HepG2 (cell line): ENCODE measurements around the gene RAB29. TPM values are rescaled to one million over a fixed set of nuclear protein-coding genes. Genes with fewer than 3 reads are reported as not detected.

ENCODE experiments used
- ARNT ChIP-seq: fragments of 450-650 bp; IDR thresholded peaks from 2 replicates; pipeline ENCODE4 v1.6.1; 2017
- CEBPG ChIP-seq: IDR thresholded peaks from 2 replicates; pipeline ENCODE4 v1.6.1; 2016
- HNF4G ChIP-seq, 2 experiments: sonication (generic) in 1 of 2; formaldehyde crosslinking in 1 of 2; IDR thresholded peaks; 2 replicates each; pipeline versions ENCODE4 v1.4.0 to v1.6.1; 2011 to 2020; ENCODE audit warnings: borderline replicate concordance in 2 of 2, low read depth in 2 of 2, mild to moderate bottlenecking in 2 of 2, low read length in 1 of 2, missing genetic modification reagents in 1 of 2, moderate library complexity in 1 of 2
- POLR2AphosphoS5 ChIP-seq: IDR thresholded peaks from 2 replicates; pipeline ENCODE4 v1.6.1; 2012; ENCODE audit warnings: low read depth, low read length
- REL ChIP-seq: sonication (generic); formaldehyde crosslinking; conservative IDR thresholded peaks from 2 replicates; pipeline ENCODE4 v1.8.0; 2022; ENCODE audit warnings: mild to moderate bottlenecking, missing genetic modification reagents, moderate library complexity
- SNAPC2 ChIP-seq: sonication (generic); formaldehyde crosslinking; IDR thresholded peaks from 2 replicates; pipeline ENCODE4 v1.8.1; 2022; ENCODE audit warnings: mild to moderate bottlenecking, missing genetic modification reagents
- TCF7 ChIP-seq: sonication (generic); IDR thresholded peaks from 2 replicates; pipeline ENCODE4 v1.6.1; 2016; ENCODE audit warnings: antibody characterized with exemption, low read depth
- ZNF430 ChIP-seq: sonication (generic); formaldehyde crosslinking; IDR thresholded peaks from 2 replicates; pipeline ENCODE4 v1.9.0; 2021; ENCODE audit warnings: mild to moderate bottlenecking, missing genetic modification reagents
- ZNF557 ChIP-seq: sonication (generic); formaldehyde crosslinking; IDR thresholded peaks from 2 replicates; pipeline ENCODE4 v1.4.0; 2020; ENCODE audit warnings: missing genetic modification reagents
- ZZZ3 ChIP-seq: sonication (generic); formaldehyde crosslinking; IDR thresholded peaks from 2 replicates; pipeline ENCODE4 v1.4.0; 2020; ENCODE audit warnings: missing genetic modification reagents, mild to moderate bottlenecking, borderline replicate concordance
- polyA plus RNA-seq, 8 experiments: library from polyadenylated mRNA; depleted of rRNA in 3 of 8; stranded (reverse) in 7 of 8; unstranded in 1 of 8; fragments of >200 nt; fragmentation: Illumina TruSeq in 4 of 8; extraction: Trizol in 4 of 8; gene quantifications; 2 replicates each; pipeline versions ENCODE4 v1.2.1 to v1.2.3, GENCODE V29; 2011 to 2016; ENCODE audit warnings: low read depth in 4 of 8, missing spikeins in 1 of 8, mixed read lengths in 1 of 8; ENCODE audit not compliant: insufficient read depth in 1 of 8
- total RNA-seq, 5 experiments: library from RNA; depleted of rRNA; stranded (reverse); fragments of >200 nt; fragmentation: Illumina TruSeq; extraction: Trizol; gene quantifications; 2 replicates each; pipeline ENCODE4 v1.2.3, GENCODE V29; 2016; ENCODE audit warnings: low read depth in 1 of 5
- TF ChIP-seq, protein P1 (sequence below): sonication (generic); formaldehyde crosslinking; IDR thresholded peaks from 2 replicates; pipeline ENCODE4 v1.4.0; 2020; ENCODE audit warnings: mild to moderate bottlenecking, missing genetic modification reagents, borderline replicate concordance
- TF ChIP-seq, protein P2 (sequence below): sonication (generic); formaldehyde crosslinking; IDR thresholded peaks from 2 replicates; pipeline ENCODE4 v1.5.1; 2020; ENCODE audit warnings: mild to moderate bottlenecking, missing genetic modification reagents
- TF ChIP-seq, protein P3 (sequence below): sonication (generic); formaldehyde crosslinking; IDR thresholded peaks from 2 replicates; pipeline ENCODE4 v1.9.0; 2021; ENCODE audit warnings: mild to moderate bottlenecking, missing genetic modification reagents
- TF ChIP-seq, protein P4 (sequence below): sonication (generic); formaldehyde crosslinking; IDR thresholded peaks from 2 replicates; pipeline ENCODE4 v1.8.1; 2023; ENCODE audit warnings: mild to moderate bottlenecking, missing genetic modification reagents

Gene RAB29
- total and polyA plus RNA-seq, 2 of the 13 experiments (the other 11 are each of a cell fraction or from before 2014, with no cell fraction given): 8.7 to 10.1 TPM

DNA sequence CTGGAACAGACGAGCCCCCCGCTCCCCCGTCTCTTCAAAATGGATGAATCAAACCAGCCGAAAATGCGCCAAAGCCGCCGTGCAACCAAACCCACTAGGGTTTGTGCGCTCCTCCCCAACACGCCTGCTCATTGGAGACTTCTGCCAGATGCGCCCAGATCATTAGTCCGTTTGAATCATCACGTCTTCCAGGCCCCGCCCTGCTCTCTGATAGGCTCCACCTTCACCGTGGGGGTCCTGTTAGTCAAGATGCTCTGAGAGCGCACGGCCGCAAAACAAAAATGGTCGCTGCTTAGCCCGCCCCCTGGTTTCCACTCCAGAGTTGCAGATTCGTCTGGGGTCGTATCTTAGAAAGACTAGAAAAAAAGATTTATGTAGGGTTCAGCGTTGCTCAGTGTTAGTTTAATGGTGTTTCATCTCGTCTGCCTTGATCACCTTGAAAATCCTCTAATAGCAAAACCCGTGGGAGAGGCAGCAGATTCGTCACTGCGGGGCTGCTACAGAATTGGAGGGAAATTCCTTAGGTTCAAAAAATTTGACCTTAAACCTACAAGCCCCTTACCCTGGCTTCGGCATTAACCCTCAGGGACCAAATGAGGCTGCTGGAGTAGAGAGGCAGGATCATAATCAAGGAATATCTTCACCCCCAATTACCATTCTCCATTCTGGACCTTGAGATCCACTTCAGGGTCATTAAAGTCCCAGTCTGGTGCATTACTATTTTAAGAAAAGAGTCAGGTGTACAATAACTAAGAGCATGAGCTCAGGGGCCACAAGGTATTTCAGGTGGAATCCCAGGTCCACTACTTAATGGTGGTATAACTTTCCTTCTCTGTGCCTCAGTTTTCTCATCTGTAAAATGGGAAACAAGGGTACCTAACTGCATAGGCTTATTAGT lies 24.9 kb downstream of the RAB29 start, which contains the start of gene NUCKS1 (continued):
- TF ChIP-seq, protein P1, sequence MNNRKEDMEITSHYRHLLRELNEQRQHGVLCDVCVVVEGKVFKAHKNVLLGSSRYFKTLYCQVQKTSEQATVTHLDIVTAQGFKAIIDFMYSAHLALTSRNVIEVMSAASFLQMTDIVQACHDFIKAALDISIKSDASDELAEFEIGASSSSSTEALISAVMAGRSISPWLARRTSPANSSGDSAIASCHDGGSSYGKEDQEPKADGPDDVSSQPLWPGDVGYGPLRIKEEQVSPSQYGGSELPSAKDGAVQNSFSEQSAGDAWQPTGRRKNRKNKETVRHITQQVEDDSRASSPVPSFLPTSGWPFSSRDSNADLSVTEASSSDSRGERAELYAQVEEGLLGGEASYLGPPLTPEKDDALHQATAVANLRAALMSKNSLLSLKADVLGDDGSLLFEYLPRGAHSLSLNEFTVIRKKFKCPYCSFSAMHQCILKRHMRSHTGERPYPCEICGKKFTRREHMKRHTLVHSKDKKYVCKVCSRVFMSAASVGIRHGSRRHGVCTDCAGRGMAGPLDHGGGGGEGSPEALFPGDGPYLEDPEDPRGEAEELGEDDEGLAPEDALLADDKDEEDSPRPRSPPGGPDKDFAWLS (CRISPR knock-in tag): no peak
- no peak; the same call in 1 of the 2 replicates for TF ChIP-seq ZZZ3 (CRISPR knock-in tag)
- TF ChIP-seq ZNF430: 0 out of 2 replicates have a peak, but pooled peaks have one; percentile 44
- no peak for TF ChIP-seq ARNT
- TF ChIP-seq HNF4G (IDR thresholded peaks at IDR 0.05; ENCODE audit: borderline replicate concordance, low read depth, low read length): peak; percentile 17; the same call in 1 of the 2 replicates
- no peak for TF ChIP-seq HNF4G (CRISPR knock-in tag; IDR thresholded peaks at IDR 0.05; ENCODE audit: borderline replicate concordance, low read depth)
- TF ChIP-seq CEBPG (CRISPR knock-in tag): no peak
- no peak for TF ChIP-seq REL
- TF ChIP-seq, protein P2, sequence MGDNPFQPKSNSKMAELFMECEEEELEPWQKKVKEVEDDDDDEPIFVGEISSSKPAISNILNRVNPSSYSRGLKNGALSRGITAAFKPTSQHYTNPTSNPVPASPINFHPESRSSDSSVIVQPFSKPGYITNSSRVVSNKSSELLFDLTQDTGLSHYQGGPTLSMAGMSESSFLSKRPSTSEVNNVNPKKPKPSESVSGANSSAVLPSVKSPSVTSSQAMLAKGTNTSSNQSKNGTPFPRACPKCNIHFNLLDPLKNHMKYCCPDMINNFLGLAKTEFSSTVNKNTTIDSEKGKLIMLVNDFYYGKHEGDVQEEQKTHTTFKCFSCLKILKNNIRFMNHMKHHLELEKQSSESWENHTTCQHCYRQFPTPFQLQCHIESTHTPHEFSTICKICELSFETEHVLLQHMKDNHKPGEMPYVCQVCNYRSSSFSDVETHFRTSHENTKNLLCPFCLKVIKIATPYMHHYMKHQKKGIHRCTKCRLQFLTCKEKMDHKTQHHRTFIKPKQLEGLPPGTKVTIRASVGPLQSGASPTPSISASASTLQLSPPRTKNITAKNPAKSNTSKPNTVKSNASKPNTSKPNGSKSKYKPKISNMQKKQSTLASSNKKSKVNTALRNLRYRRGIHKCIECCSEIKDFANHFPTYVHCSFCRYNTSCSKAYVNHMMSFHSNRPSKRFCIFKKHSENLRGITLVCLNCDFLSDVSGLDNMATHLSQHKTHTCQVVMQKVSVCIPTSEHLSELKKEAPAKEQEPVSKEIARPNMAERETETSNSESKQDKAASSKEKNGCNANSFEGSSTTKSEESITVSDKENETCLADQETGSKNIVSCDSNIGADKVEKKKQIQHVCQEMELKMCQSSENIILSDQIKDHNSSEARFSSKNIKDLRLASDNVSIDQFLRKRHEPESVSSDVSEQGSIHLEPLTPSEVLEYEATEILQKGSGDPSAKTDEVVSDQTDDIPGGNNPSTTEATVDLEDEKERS (CRISPR knock-in tag): no peak
- TF ChIP-seq SNAPC2 (CRISPR knock-in tag): no peak
- TF ChIP-seq TCF7: no peak
- peak; percentile 75 for TF ChIP-seq POLR2AphosphoS5
- no peak for TF ChIP-seq ZNF557
- TF ChIP-seq, protein P3, sequence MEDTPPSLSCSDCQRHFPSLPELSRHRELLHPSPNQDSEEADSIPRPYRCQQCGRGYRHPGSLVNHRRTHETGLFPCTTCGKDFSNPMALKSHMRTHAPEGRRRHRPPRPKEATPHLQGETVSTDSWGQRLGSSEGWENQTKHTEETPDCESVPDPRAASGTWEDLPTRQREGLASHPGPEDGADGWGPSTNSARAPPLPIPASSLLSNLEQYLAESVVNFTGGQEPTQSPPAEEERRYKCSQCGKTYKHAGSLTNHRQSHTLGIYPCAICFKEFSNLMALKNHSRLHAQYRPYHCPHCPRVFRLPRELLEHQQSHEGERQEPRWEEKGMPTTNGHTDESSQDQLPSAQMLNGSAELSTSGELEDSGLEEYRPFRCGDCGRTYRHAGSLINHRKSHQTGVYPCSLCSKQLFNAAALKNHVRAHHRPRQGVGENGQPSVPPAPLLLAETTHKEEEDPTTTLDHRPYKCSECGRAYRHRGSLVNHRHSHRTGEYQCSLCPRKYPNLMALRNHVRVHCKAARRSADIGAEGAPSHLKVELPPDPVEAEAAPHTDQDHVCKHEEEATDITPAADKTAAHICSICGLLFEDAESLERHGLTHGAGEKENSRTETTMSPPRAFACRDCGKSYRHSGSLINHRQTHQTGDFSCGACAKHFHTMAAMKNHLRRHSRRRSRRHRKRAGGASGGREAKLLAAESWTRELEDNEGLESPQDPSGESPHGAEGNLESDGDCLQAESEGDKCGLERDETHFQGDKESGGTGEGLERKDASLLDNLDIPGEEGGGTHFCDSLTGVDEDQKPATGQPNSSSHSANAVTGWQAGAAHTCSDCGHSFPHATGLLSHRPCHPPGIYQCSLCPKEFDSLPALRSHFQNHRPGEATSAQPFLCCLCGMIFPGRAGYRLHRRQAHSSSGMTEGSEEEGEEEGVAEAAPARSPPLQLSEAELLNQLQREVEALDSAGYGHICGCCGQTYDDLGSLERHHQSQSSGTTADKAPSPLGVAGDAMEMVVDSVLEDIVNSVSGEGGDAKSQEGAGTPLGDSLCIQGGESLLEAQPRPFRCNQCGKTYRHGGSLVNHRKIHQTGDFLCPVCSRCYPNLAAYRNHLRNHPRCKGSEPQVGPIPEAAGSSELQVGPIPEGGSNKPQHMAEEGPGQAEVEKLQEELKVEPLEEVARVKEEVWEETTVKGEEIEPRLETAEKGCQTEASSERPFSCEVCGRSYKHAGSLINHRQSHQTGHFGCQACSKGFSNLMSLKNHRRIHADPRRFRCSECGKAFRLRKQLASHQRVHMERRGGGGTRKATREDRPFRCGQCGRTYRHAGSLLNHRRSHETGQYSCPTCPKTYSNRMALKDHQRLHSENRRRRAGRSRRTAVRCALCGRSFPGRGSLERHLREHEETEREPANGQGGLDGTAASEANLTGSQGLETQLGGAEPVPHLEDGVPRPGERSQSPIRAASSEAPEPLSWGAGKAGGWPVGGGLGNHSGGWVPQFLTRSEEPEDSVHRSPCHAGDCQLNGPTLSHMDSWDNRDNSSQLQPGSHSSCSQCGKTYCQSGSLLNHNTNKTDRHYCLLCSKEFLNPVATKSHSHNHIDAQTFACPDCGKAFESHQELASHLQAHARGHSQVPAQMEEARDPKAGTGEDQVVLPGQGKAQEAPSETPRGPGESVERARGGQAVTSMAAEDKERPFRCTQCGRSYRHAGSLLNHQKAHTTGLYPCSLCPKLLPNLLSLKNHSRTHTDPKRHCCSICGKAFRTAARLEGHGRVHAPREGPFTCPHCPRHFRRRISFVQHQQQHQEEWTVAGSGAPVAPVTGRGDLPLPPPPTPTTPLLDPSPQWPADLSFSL (CRISPR knock-in tag): no peak
- TF ChIP-seq, protein P4, sequence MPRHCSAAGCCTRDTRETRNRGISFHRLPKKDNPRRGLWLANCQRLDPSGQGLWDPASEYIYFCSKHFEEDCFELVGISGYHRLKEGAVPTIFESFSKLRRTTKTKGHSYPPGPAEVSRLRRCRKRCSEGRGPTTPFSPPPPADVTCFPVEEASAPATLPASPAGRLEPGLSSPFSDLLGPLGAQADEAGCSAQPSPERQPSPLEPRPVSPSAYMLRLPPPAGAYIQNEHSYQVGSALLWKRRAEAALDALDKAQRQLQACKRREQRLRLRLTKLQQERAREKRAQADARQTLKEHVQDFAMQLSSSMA (CRISPR knock-in tag): no peak
